SK-N-SH treated with all-trans-retinoic acid at 6 μM for 48 hours (cell line): Measurements from ENCODE around the gene ZBTB22.

Experiments used
- ATAC-seq: fragments of 200-7000 bp; cut with Tn5 transposase; 3 replicates; pipeline ENCODE4 v1.9.1; 2020; ENCODE audit warnings: mild to moderate bottlenecking, moderate library complexity
- ARNTL ChIP-seq: fragments of 450-650 bp; formaldehyde crosslinking; IDR thresholded peaks from 2 replicates; pipeline ENCODE4 v1.5.0; 2020; ENCODE audit warnings: low read depth, mild to moderate bottlenecking, moderate library complexity, borderline replicate concordance
- BACH2 ChIP-seq: fragments of 250-450 bp; sonication (Bioruptor Pico); IDR thresholded peaks from 2 replicates; pipeline ENCODE4 v1.9.0; 2021; ENCODE audit warnings: mild to moderate bottlenecking, borderline replicate concordance
- CREB5 ChIP-seq: fragments of 250-450 bp; sonication (Bioruptor Pico); IDR thresholded peaks from 2 replicates; pipeline ENCODE4 v1.5.1; 2020; ENCODE audit warnings: low read depth, mild to moderate bottlenecking, moderate library complexity
- CSDC2 ChIP-seq: fragments of 250-450 bp; sonication (Bioruptor Pico); IDR thresholded peaks from 2 replicates; pipeline ENCODE4 v1.5.0; 2020; ENCODE audit warnings: mild to moderate bottlenecking, moderate library complexity
- CSRNP3 ChIP-seq: fragments of 250-450 bp; sonication (Bioruptor Pico); IDR thresholded peaks from 2 replicates; pipeline ENCODE4 v1.5.1; 2021; ENCODE audit warnings: mild to moderate bottlenecking, moderate library complexity
- ESRRG ChIP-seq: fragments of 250-450 bp; sonication (Bioruptor Pico); IDR thresholded peaks from 2 replicates; pipeline ENCODE4 v1.6.1; 2021; ENCODE audit warnings: mild to moderate bottlenecking
- GLIS3 ChIP-seq: fragments of 250-450 bp; sonication (Bioruptor Pico); IDR thresholded peaks from 2 replicates; pipeline ENCODE4 v1.5.0; 2020; ENCODE audit warnings: mild to moderate bottlenecking, moderate library complexity
- ISL1 ChIP-seq: fragments of 250-450 bp; sonication (Bioruptor Pico); IDR thresholded peaks from 2 replicates; pipeline ENCODE4 v2.1.2; 2022; ENCODE audit warnings: mild to moderate bottlenecking, moderate library complexity
- OSR1 ChIP-seq: fragments of 250-450 bp; sonication (Bioruptor Pico); IDR thresholded peaks from 2 replicates; pipeline ENCODE4 v1.8.0; 2022; ENCODE audit warnings: moderate library complexity, mild to moderate bottlenecking, inconsistent platforms
- PATZ1 ChIP-seq: fragments of 250-450 bp; sonication (Bioruptor Pico); IDR thresholded peaks from 2 replicates; pipeline ENCODE4 v1.8.0; 2020; ENCODE audit warnings: mild to moderate bottlenecking, moderate library complexity, borderline replicate concordance
- POU6F1 ChIP-seq: fragments of 250-450 bp; sonication (Bioruptor Pico); IDR thresholded peaks from 2 replicates; pipeline ENCODE4 v1.8.0; 2021; ENCODE audit warnings: low read depth, mild to moderate bottlenecking, moderate library complexity, borderline replicate concordance
- RARB ChIP-seq: fragments of 250-450 bp; sonication (Bioruptor Pico); IDR thresholded peaks from 2 replicates; pipeline ENCODE4 v1.8.0; 2021; ENCODE audit warnings: mild to moderate bottlenecking, moderate library complexity
- SNAI2 ChIP-seq: fragments of 250-450 bp; sonication (Bioruptor Pico); IDR thresholded peaks from 2 replicates; pipeline ENCODE4 v1.5.0; 2020; ENCODE audit warnings: mild to moderate bottlenecking, moderate library complexity
- TCF4 ChIP-seq: fragments of 250-450 bp; sonication (Bioruptor Pico); IDR thresholded peaks from 2 replicates; pipeline ENCODE4 v1.8.0; 2021; ENCODE audit warnings: mild to moderate bottlenecking, moderate library complexity, borderline replicate concordance
- TOX ChIP-seq: fragments of 250-450 bp; sonication (Bioruptor Pico); IDR thresholded peaks from 2 replicates; pipeline ENCODE4 v1.8.0; 2021; ENCODE audit warnings: mild to moderate bottlenecking, moderate library complexity, borderline replicate concordance
- ZFP30 ChIP-seq: fragments of 450-650 bp; formaldehyde crosslinking; IDR thresholded peaks from 2 replicates; pipeline ENCODE4 v1.5.0; 2022; ENCODE audit warnings: mild to moderate bottlenecking, moderate library complexity
- ZNF70 ChIP-seq: fragments of 450-650 bp; formaldehyde crosslinking; IDR thresholded peaks from 2 replicates; pipeline ENCODE4 v1.5.0; 2020; ENCODE audit warnings: mild to moderate bottlenecking, moderate library complexity
- ZNF8 ChIP-seq: fragments of 450-650 bp; formaldehyde crosslinking; IDR thresholded peaks from 2 replicates; pipeline ENCODE4 v1.5.0; 2020; ENCODE audit warnings: mild to moderate bottlenecking, moderate library complexity

The ZBTB22 gene

GRCh38 chr6:33299237-33299944, 18.2 kb downstream of the ZBTB22 start:
- TF ChIP-seq POU6F1 (CRISPR knock-in tag) = 0 out of 2 replicates have a peak, but pooled peaks have one; percentile 4
- peak; percentile 30; the same call in 1 of the 2 replicates for TF ChIP-seq GLIS3 (CRISPR knock-in tag)
- TF ChIP-seq ISL1 (CRISPR knock-in tag) = no peak
- peak; percentile 73 for ATAC-seq

- TF ChIP-seq PATZ1 (peak; percentile 85; the same call in 1 of the 2 replicates), RARB (CRISPR knock-in tag) (peak; percentile 67; the same call in 1 of the 2 replicates), GLIS3 (CRISPR knock-in tag) (no peak)
- TF ChIP-seq, all 23 proteins: peak for 2
- peak; percentile 51 for ATAC-seq
Measured at GRCh38 chr6:33298773-33299236, 18.7 kb downstream of the ZBTB22 start, which contains the start of gene RGL2. TSS of gene RGL2 (minus strand) at chr6:33298942. CDS start at chr6:33298610, 332 bp downstream.

- TF ChIP-seq ZFP30 (CRISPR knock-in tag) = no peak
- TF ChIP-seq PATZ1 = 0 out of 2 replicates have a peak, but pooled peaks have one; percentile 11
- no peak for TF ChIP-seq CREB5
- ATAC-seq = peak; percentile 66
Measured at GRCh38 chr6:33297956-33298772, 19.4 kb downstream of the ZBTB22 start.

- ATAC-seq = no peak; the same call in 1 of the 3 replicates
- TF ChIP-seq CSDC2 (CRISPR knock-in tag) (no peak), GLIS3 (CRISPR knock-in tag) (no peak)
Measured at GRCh38 chr6:33297406-33297955, 20.1 kb downstream of the ZBTB22 start.

GRCh38 chr6:33296797-33297405, 20.6 kb downstream of the ZBTB22 start:
- TF ChIP-seq CSDC2 (CRISPR knock-in tag) (no peak), TCF4 (CRISPR knock-in tag) (no peak), ZNF70 (no peak), CSRNP3 (CRISPR knock-in tag) (no peak), PATZ1 (no peak), ZNF8 (CRISPR knock-in tag) (no peak), ESRRG (CRISPR knock-in tag) (no peak), BACH2 (CRISPR knock-in tag) (no peak), ISL1 (CRISPR knock-in tag) (no peak), SNAI2 (CRISPR knock-in tag) (no peak), CREB5 (no peak), TOX (CRISPR knock-in tag) (no peak), OSR1 (CRISPR knock-in tag) (no peak), ARNTL (no peak), GLIS3 (CRISPR knock-in tag) (no peak)
- ATAC-seq = no peak
